WTC11 (cell line): ENCODE measurements around the gene LECT2. TPM values are rescaled to one million over a fixed set of nuclear protein-coding genes. Genes with fewer than 3 reads are reported as not detected.

ENCODE experiments used
- ATAC-seq: fragments of 200-7000 bp; cut with Tn5 transposase; 2 replicates; pipeline ENCODE4 v1.10.0; 2021; ENCODE audit warnings: mild to moderate bottlenecking, moderate library complexity
- CTCF ChIA-PET: fragments of 300-600 bp; sonication (Branson Sonifier 250); formaldehyde crosslinking; loops from one replicate; lab custom pipeline; 2021; ENCODE audit warnings: antibody characterized with exemption; lab: Charles Lee
- POLR2A ChIA-PET: fragments of 350-600 bp; sonication (Branson Sonifier 250); formaldehyde crosslinking; loops from one replicate; lab custom pipeline; 2021; ENCODE audit warnings: antibody characterized with exemption; lab: Charles Lee
- DNase-seq: peaks from one replicate; pipeline ENCODE4 v3.0.0; 2021; ENCODE audit warnings: low spot score
- H3K27ac Mint-ChIP-seq: 2 replicates; pipeline ENCODE4 v1.8.0; 2021; ENCODE audit warnings: mixed read lengths
- H3K27me3 Mint-ChIP-seq: 2 replicates; pipeline ENCODE4 v1.8.0; 2021; ENCODE audit warnings: low read depth, mild to moderate bottlenecking, moderate library complexity, mixed read lengths
- H3K36me3 Mint-ChIP-seq: 2 replicates; pipeline ENCODE4 v1.8.0; 2021; ENCODE audit warnings: mixed read lengths
- H3K4me1 Mint-ChIP-seq: 2 replicates; pipeline ENCODE4 v1.8.0; 2022; ENCODE audit warnings: mixed read lengths
- H3K4me3 Mint-ChIP-seq: 2 replicates; pipeline ENCODE4 v1.8.0; 2021; ENCODE audit warnings: mild to moderate bottlenecking, moderate library complexity, mixed read lengths
- H3K9me3 Mint-ChIP-seq: 2 replicates; pipeline ENCODE4 v1.8.0; 2021; ENCODE audit warnings: mixed read lengths
- FOXJ3 ChIP-seq: sonication (generic); formaldehyde crosslinking; IDR thresholded peaks from 2 replicates; pipeline ENCODE4 v1.9.0; 2021; ENCODE audit warnings: missing genetic modification reagents, mild to moderate bottlenecking, borderline replicate concordance
- GTF2I ChIP-seq: fragments of 250-450 bp; sonication (Bioruptor Pico); conservative IDR thresholded peaks from 2 replicates; pipeline ENCODE4 v1.4.0; 2021; ENCODE audit warnings: mild to moderate bottlenecking
- IRF2 ChIP-seq: sonication (generic); formaldehyde crosslinking; IDR thresholded peaks from 2 replicates; pipeline ENCODE4 v1.8.0; 2022; ENCODE audit warnings: low read depth, missing genetic modification reagents, borderline replicate concordance
- JUN ChIP-seq: sonication (generic); formaldehyde crosslinking; IDR thresholded peaks from 2 replicates; pipeline ENCODE4 v1.8.0; 2023; ENCODE audit warnings: mild to moderate bottlenecking, missing genetic modification reagents
- NFATC4 ChIP-seq: fragments of 250-450 bp; sonication (Bioruptor Pico); IDR thresholded peaks from 2 replicates; pipeline ENCODE4 v1.9.0; 2021; ENCODE audit warnings: mild to moderate bottlenecking
- NR1H2 ChIP-seq: sonication (generic); formaldehyde crosslinking; IDR thresholded peaks from 2 replicates; pipeline ENCODE4 v1.9.0; 2021; ENCODE audit warnings: mild to moderate bottlenecking, moderate library complexity, missing genetic modification reagents
- ZBTB21 ChIP-seq: sonication (generic); formaldehyde crosslinking; IDR thresholded peaks from 2 replicates; pipeline ENCODE4 v1.8.1; 2023; ENCODE audit warnings: mild to moderate bottlenecking, missing genetic modification reagents, borderline replicate concordance
- ZNF232 ChIP-seq: sonication (generic); formaldehyde crosslinking; IDR thresholded peaks from 2 replicates; pipeline ENCODE4 v1.8.0; 2022; ENCODE audit warnings: mild to moderate bottlenecking, missing genetic modification reagents
- ZNF396 ChIP-seq: fragments of 250-450 bp; sonication (Bioruptor Pico); IDR thresholded peaks from 2 replicates; pipeline ENCODE4 v1.8.0; 2021; ENCODE audit warnings: mild to moderate bottlenecking, moderate library complexity, borderline replicate concordance
- total RNA-seq: library from RNA; stranded (reverse); gene quantifications from 3 replicates; pipeline ENCODE4 v1.2.3, GENCODE V29; 2021
- TF ChIP-seq, protein P1 (sequence below): sonication (generic); formaldehyde crosslinking; IDR thresholded peaks from 2 replicates; pipeline ENCODE4 v1.8.0; 2022; ENCODE audit warnings: mild to moderate bottlenecking, missing genetic modification reagents
- TF ChIP-seq, protein P2 (sequence below): fragments of 200-600 bp; IDR thresholded peaks from 2 replicates; pipeline ENCODE4 v1.8.0; 2022; ENCODE audit warnings: antibody characterized with exemption
- TF ChIP-seq, protein P3 (sequence below): sonication (generic); formaldehyde crosslinking; IDR thresholded peaks from 2 replicates; pipeline ENCODE4 v1.8.1; 2023; ENCODE audit warnings: mild to moderate bottlenecking, missing genetic modification reagents
- TF ChIP-seq, protein P4 (sequence below): sonication (generic); formaldehyde crosslinking; IDR thresholded peaks from 2 replicates; pipeline ENCODE4 v1.8.1; 2023; ENCODE audit warnings: mild to moderate bottlenecking, missing genetic modification reagents
- TF ChIP-seq, protein P5 (sequence below): sonication (generic); formaldehyde crosslinking; IDR thresholded peaks from 2 replicates; pipeline ENCODE4 v1.8.1; 2023; ENCODE audit warnings: mild to moderate bottlenecking, missing genetic modification reagents, borderline replicate concordance

The LECT2 gene
- total RNA-seq, 1 experiment from 2014 or later = not detected

DNA sequence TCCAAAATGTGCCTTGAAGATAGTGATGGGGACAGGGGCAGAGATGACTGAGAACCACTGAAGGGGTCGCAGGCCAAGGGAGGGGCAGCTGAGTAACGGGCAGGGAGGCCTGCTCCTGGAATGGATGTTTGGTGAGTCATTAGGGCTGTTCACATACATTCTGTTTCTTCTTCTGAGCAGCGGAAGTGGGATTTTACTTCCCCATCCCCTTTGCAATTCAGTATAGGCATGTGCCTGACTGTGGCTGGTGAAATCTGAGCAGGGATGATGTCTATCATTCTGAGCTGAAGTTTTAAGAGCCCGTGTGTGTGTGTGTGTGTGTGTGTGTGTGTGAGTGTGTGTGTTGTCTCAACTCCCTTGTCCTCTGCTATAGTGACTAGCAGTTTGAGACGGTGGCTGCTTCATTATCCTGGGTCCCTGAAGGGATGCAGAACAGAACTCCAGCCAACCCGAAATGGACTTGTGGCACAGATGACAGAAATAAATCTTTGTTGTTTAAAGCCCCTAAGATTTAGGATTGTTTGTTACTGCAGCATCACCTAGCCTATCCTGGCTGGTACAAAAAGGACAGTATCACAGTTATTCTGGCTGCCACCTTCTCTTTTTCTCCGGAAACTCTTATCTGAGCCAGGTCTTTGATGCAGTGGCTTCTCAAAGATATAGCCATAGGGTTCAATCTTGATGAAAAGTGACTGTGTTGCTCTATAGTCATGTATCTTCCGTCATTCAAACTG, 44.8 kb upstream of the LECT2 start:
- H3K27ac Mint-ChIP-seq = no peak overlapping the region
- H3K9me3 Mint-ChIP-seq = 0 out of 2 replicates have a peak, but pooled peaks cover 6% of the 10 kb centered on the region
- no peaks in the 10 kb centered on the region for H3K4me1 Mint-ChIP-seq
- ATAC-seq = no peak
- TF ChIP-seq, protein P1, sequence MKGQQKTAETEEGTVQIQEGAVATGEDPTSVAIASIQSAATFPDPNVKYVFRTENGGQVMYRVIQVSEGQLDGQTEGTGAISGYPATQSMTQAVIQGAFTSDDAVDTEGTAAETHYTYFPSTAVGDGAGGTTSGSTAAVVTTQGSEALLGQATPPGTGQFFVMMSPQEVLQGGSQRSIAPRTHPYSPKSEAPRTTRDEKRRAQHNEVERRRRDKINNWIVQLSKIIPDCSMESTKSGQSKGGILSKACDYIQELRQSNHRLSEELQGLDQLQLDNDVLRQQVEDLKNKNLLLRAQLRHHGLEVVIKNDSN (CRISPR knock-in tag) = no peak
- TF ChIP-seq GTF2I (CRISPR knock-in tag) (no peak), ZNF396 (CRISPR knock-in tag) (no peak), ZBTB21 (no peak), JUN (CRISPR knock-in tag) (no peak)
- TF ChIP-seq, protein P2, sequence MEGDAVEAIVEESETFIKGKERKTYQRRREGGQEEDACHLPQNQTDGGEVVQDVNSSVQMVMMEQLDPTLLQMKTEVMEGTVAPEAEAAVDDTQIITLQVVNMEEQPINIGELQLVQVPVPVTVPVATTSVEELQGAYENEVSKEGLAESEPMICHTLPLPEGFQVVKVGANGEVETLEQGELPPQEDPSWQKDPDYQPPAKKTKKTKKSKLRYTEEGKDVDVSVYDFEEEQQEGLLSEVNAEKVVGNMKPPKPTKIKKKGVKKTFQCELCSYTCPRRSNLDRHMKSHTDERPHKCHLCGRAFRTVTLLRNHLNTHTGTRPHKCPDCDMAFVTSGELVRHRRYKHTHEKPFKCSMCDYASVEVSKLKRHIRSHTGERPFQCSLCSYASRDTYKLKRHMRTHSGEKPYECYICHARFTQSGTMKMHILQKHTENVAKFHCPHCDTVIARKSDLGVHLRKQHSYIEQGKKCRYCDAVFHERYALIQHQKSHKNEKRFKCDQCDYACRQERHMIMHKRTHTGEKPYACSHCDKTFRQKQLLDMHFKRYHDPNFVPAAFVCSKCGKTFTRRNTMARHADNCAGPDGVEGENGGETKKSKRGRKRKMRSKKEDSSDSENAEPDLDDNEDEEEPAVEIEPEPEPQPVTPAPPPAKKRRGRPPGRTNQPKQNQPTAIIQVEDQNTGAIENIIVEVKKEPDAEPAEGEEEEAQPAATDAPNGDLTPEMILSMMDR = no peak
- TF ChIP-seq, protein P3, sequence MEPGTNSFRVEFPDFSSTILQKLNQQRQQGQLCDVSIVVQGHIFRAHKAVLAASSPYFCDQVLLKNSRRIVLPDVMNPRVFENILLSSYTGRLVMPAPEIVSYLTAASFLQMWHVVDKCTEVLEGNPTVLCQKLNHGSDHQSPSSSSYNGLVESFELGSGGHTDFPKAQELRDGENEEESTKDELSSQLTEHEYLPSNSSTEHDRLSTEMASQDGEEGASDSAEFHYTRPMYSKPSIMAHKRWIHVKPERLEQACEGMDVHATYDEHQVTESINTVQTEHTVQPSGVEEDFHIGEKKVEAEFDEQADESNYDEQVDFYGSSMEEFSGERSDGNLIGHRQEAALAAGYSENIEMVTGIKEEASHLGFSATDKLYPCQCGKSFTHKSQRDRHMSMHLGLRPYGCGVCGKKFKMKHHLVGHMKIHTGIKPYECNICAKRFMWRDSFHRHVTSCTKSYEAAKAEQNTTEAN (CRISPR knock-in tag) = no peak
- TF ChIP-seq, all 79 proteins: peak for 0
- Mint-ChIP-seq H3K27me3 (no peaks in the 10 kb centered on the region; the same call in 1 of the 2 replicates), H3K4me3 (no peak overlapping the region), H3K36me3 (no peaks in the 10 kb centered on the region)
- ChIA-PET POLR2A (interaction anchor here (0.6 kb wide), 1 partner anchor 184 kb away, joined by 5 read pairs; no protein-coding TSS in a partner anchor), CTCF (interaction anchor here (1.5 to 2.5 kb wide), 2 partner anchors 22 to 80 kb away, joined by 3 to 21 read pairs; no protein-coding TSS in a partner anchor)
- DNase-seq = no peak

DNA sequence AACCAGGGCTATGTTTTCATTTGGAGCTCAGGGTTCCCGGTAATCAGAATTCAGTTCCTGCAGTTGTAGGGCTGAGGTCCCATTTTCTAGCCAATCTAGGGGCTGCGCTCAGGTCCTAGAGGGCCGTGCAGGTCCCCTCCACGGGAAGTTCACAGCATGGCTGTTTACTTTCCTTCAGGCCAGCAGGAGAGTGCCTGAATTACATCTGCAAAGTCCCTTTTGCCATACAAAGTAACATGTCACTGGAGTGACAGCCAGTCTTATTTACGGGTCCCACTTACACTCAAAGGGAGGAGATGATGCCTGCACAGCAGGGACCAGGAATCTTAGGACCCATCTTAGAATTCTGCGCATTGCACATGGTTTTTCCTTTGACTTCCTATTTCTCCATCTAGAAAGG, 44.1 kb upstream of the LECT2 start:
- no peaks in the 10 kb centered on the region; the same call in 1 of the 2 replicates for H3K27me3 Mint-ChIP-seq
- 0 out of 2 replicates have a peak, but pooled peaks cover 6% of the 10 kb centered on the region for H3K9me3 Mint-ChIP-seq
- TF ChIP-seq FOXJ3 (CRISPR knock-in tag) (no peak), ZNF232 (CRISPR knock-in tag) (no peak), NFATC4 (CRISPR knock-in tag) (no peak), NR1H2 (CRISPR knock-in tag) (no peak), IRF2 (CRISPR knock-in tag) (no peak)
- TF ChIP-seq, protein P4, sequence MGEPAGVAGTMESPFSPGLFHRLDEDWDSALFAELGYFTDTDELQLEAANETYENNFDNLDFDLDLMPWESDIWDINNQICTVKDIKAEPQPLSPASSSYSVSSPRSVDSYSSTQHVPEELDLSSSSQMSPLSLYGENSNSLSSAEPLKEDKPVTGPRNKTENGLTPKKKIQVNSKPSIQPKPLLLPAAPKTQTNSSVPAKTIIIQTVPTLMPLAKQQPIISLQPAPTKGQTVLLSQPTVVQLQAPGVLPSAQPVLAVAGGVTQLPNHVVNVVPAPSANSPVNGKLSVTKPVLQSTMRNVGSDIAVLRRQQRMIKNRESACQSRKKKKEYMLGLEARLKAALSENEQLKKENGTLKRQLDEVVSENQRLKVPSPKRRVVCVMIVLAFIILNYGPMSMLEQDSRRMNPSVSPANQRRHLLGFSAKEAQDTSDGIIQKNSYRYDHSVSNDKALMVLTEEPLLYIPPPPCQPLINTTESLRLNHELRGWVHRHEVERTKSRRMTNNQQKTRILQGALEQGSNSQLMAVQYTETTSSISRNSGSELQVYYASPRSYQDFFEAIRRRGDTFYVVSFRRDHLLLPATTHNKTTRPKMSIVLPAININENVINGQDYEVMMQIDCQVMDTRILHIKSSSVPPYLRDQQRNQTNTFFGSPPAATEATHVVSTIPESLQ (CRISPR knock-in tag) = no peak
- TF ChIP-seq, protein P5, sequence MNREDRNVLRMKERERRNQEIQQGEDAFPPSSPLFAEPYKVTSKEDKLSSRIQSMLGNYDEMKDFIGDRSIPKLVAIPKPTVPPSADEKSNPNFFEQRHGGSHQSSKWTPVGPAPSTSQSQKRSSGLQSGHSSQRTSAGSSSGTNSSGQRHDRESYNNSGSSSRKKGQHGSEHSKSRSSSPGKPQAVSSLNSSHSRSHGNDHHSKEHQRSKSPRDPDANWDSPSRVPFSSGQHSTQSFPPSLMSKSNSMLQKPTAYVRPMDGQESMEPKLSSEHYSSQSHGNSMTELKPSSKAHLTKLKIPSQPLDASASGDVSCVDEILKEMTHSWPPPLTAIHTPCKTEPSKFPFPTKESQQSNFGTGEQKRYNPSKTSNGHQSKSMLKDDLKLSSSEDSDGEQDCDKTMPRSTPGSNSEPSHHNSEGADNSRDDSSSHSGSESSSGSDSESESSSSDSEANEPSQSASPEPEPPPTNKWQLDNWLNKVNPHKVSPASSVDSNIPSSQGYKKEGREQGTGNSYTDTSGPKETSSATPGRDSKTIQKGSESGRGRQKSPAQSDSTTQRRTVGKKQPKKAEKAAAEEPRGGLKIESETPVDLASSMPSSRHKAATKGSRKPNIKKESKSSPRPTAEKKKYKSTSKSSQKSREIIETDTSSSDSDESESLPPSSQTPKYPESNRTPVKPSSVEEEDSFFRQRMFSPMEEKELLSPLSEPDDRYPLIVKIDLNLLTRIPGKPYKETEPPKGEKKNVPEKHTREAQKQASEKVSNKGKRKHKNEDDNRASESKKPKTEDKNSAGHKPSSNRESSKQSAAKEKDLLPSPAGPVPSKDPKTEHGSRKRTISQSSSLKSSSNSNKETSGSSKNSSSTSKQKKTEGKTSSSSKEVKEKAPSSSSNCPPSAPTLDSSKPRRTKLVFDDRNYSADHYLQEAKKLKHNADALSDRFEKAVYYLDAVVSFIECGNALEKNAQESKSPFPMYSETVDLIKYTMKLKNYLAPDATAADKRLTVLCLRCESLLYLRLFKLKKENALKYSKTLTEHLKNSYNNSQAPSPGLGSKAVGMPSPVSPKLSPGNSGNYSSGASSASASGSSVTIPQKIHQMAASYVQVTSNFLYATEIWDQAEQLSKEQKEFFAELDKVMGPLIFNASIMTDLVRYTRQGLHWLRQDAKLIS (CRISPR knock-in tag) = no peak
- DNase-seq (no peak), ATAC-seq (no peak)
- no peaks in the 10 kb centered on the region for H3K4me1 Mint-ChIP-seq
- ChIA-PET CTCF (interaction anchor here (1.1 to 2.6 kb wide), 5 partner anchors 21 to 164 kb away, joined by 3 to 21 read pairs (median 10); partner anchors contain the start of gene TGFBI), POLR2A (interaction anchor here (0.6 kb wide), 1 partner anchor 184 kb away, joined by 5 read pairs; no protein-coding TSS in a partner anchor)
- H3K4me3 Mint-ChIP-seq = no peak overlapping the region
- H3K36me3 Mint-ChIP-seq = no peaks in the 10 kb centered on the region
- H3K27ac Mint-ChIP-seq = no peak overlapping the region
